HepG2 (cell line): ENCODE measurements around the gene TEKT5. TPM values are rescaled to one million over a fixed set of nuclear protein-coding genes. Genes with fewer than 3 reads are reported as not detected.

Experiments
- ATAC-seq: fragments of 200-7000 bp; cut with Tn5 transposase; 3 replicates; pipeline ENCODE4 v1.9.1; 2020; ENCODE audit warnings: mild to moderate bottlenecking, moderate library complexity
- BruUV-seq: library from RNA; stranded (reverse); fragments of 400-500 nt; replicated peaks from 2 replicates; lab custom pipeline; 2021; lab: Mats Ljungman, UMichigan
- CTCF ChIA-PET: fragments of 300-600 bp; formaldehyde crosslinking; extraction: SDS; loops from one replicate; lab custom pipeline; 2021; ENCODE audit warnings: low total read pairs, inconsistent platforms, low intra/inter-chr PET ratio; lab: Yijun Ruan, JAX
- POLR2A ChIA-PET: fragments of 350-600 bp; sonication (Branson Sonifier 250); formaldehyde crosslinking; loops from one replicate; lab custom pipeline; 2020; ENCODE audit warnings: antibody characterized with exemption, inconsistent platforms; lab: Yijun Ruan, JAX
- DNase-seq: peaks from one replicate; pipeline ENCODE4 v3.0.0-alpha.2; 2015; ENCODE audit warnings: low spot score
- FAIRE-seq: peaks from 3 replicates; lab custom pipeline; 2011; peaks lifted over from hg19 to GRCh38; lab: Jason Lieb, UNC
- H2AFZ ChIP-seq: one replicate; pipeline ENCODE4 v1.6.1; 2011; ENCODE audit warnings: low read length, inconsistent platforms
- H3K27ac ChIP-seq: fragments of 300-600 bp; 3 replicates; pipeline ENCODE4 v1.8.0; 2011; ENCODE audit warnings: mixed run types, mild to moderate bottlenecking, mixed read lengths, low read length, inconsistent platforms; ENCODE audit not compliant: insufficient read depth; ENCODE audit errors: extremely low read length
- H3K27me3 ChIP-seq, 2 experiments: fragments of 200-600 bp in 1 of 2; 2 replicates in 1 of 2; 3 replicates in 1 of 2; pipeline versions ENCODE4 v1.6.0 to v1.8.0; 2011; ENCODE audit warnings: low read length in 2 of 2, mild to moderate bottlenecking in 2 of 2, moderate library complexity in 2 of 2, inconsistent platforms in 1 of 2; ENCODE audit not compliant: insufficient read depth in 2 of 2, control insufficient read depth in 1 of 2
- H3K36me3 ChIP-seq, 2 experiments: fragments of 200-600 bp in 1 of 2; replicated peaks in 1 of 2; 2 replicates in 1 of 2; 3 replicates in 1 of 2; pipeline versions ENCODE4 v1.5.1 to v1.8.0; 2011; ENCODE audit warnings: low read length in 2 of 2, inconsistent platforms in 1 of 2; ENCODE audit not compliant: insufficient read depth in 2 of 2, control insufficient read depth in 1 of 2
- H3K4me1 ChIP-seq: 2 replicates; pipeline ENCODE4 v1.5.1; 2012; ENCODE audit warnings: low read length, inconsistent platforms; ENCODE audit not compliant: insufficient read depth
- H3K4me2 ChIP-seq: 2 replicates; pipeline ENCODE4 v1.6.0; 2011; ENCODE audit warnings: low read depth, low read length, inconsistent platforms
- H3K4me3 ChIP-seq, 3 experiments: fragments of 200-600 bp in 1 of 3; sonication (generic), shearing (Covaris generic) in 1 of 3; replicated peaks in 1 of 3; 2 replicates each; pipeline ENCODE4 v1.5.1; 2011 to 2016; ENCODE audit warnings: low read length in 3 of 3, inconsistent platforms in 2 of 3, low read depth in 2 of 3, mild to moderate bottlenecking in 2 of 3, control low read depth in 1 of 3, mixed read lengths in 1 of 3; ENCODE audit not compliant: insufficient read depth in 1 of 3
- H3K79me2 ChIP-seq: one replicate; pipeline ENCODE4 v1.6.1; 2011; ENCODE audit warnings: low read length, inconsistent platforms; ENCODE audit not compliant: insufficient read depth
- H3K9ac ChIP-seq: 2 replicates; pipeline ENCODE4 v1.6.0; 2011; ENCODE audit warnings: mild to moderate bottlenecking, low read depth, low read length, inconsistent platforms; ENCODE audit not compliant: insufficient read depth
- H3K9me3 ChIP-seq: 2 replicates; pipeline ENCODE4 v1.5.1; 2012; ENCODE audit warnings: mild to moderate bottlenecking, low read length
- H4K20me1 ChIP-seq: 2 replicates; pipeline ENCODE4 v1.6.0; 2011; ENCODE audit warnings: inconsistent platforms, mild to moderate bottlenecking, low read length, moderate library complexity; ENCODE audit not compliant: insufficient read depth
- ARID2 ChIP-seq: sonication (generic); formaldehyde crosslinking; IDR thresholded peaks from 2 replicates; pipeline ENCODE4 v1.8.1; 2022; ENCODE audit warnings: mild to moderate bottlenecking, missing genetic modification reagents, borderline replicate concordance
- CHD2 ChIP-seq: IDR thresholded peaks from 2 replicates; pipeline ENCODE4 v1.6.1; 2011; ENCODE audit warnings: low read depth, low read length, improper control_type of control experiment
- RBFOX2 ChIP-seq: fragments of 200-400 bp; formaldehyde crosslinking; IDR thresholded peaks from 2 replicates; pipeline ENCODE4 v1.6.1; 2017; ENCODE audit warnings: low read depth, mild to moderate bottlenecking, low read length
- ZNF317 ChIP-seq: sonication (generic); formaldehyde crosslinking; IDR thresholded peaks from 2 replicates; pipeline ENCODE4 v1.5.0; 2020; ENCODE audit warnings: mild to moderate bottlenecking, missing genetic modification reagents
- WGBS: methylation state at CpG from one replicate; pipeline ENCODE4 v1.1.6; 2017; ENCODE audit warnings: low lambda C conversion rate; 5-methylcytosine and 5-hydroxymethylcytosine counted together
- in situ Hi-C: cut with HindIII; loops from 2 replicates; pipeline ENCODE4 v1.10.0; 2017; ENCODE audit warnings: low pct_unique_long_range_greater_than_20kb; ENCODE audit not compliant: extremely low pct_ligation_motif_present
- intact Hi-C: fragments of 100-400 bp; cut with micrococcal nuclease; formaldehyde crosslinking; loops from one replicate; pipeline ENCODE4 v1.10.0; 2022; ENCODE audit not compliant: unreplicated experiment
- polyA plus RNA-seq, 8 experiments: library from polyadenylated mRNA; depleted of rRNA in 3 of 8; stranded (reverse) in 7 of 8; unstranded in 1 of 8; fragments of >200 nt; fragmentation: Illumina TruSeq in 4 of 8; extraction: Trizol in 4 of 8; gene quantifications; 2 replicates each; pipeline versions ENCODE4 v1.2.1 to v1.2.3, GENCODE V29; 2011 to 2016; ENCODE audit warnings: low read depth in 4 of 8, missing spikeins in 1 of 8, mixed read lengths in 1 of 8; ENCODE audit not compliant: insufficient read depth in 1 of 8
- total RNA-seq, 5 experiments: library from RNA; depleted of rRNA; stranded (reverse); fragments of >200 nt; fragmentation: Illumina TruSeq; extraction: Trizol; gene quantifications; 2 replicates each; pipeline ENCODE4 v1.2.3, GENCODE V29; 2016; ENCODE audit warnings: low read depth in 1 of 5
- TF ChIP-seq, protein P1 (sequence below): sonication (generic); formaldehyde crosslinking; conservative IDR thresholded peaks from 2 replicates; pipeline ENCODE4 v1.8.1; 2023; ENCODE audit warnings: missing genetic modification reagents

Gene TEKT5
- total and polyA plus RNA-seq, 2 of the 13 experiments (the other 11 are each of a cell fraction or from before 2014, with no cell fraction given) = 0.16 TPM; not detected in 1

DNA sequence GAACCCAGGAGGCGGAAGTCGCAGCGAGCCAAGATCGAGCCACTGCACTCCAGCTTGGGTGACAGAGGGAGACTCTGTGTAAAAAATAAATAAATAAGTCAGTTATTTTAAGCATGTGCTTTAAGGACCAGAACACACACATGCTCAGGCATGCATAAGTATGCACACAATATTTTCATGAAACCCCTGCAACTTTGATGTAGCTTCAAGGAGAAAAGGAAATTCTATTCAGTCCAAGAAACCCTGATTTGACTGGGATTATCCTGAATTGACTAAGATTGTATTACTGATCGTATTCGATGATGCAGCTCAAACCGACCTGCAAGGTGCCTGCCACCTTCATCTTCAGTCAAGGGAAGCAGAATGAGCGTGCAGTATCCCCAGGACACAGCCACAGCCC is 841 bp downstream of the TEKT5 start:
- in situ Hi-C loops (no loop called here), intact Hi-C loops (no loop called here)
- H3K27ac ChIP-seq = no peak overlapping the region
- WGBS = 81% methylated on average over 8 of the region's 8 CpGs
- H3K27me3 ChIP-seq = peaks cover 2 to 4% of the 10 kb centered on the region in 2 experiments; a peak in 3 of 5 replicates
- no peaks in the 10 kb centered on the region for H4K20me1 ChIP-seq
- DNase-seq (no peak), ATAC-seq (no peak), FAIRE-seq (no peak)
- peaks cover 5% of the 10 kb centered on the region for H3K4me1 ChIP-seq
- no peak overlapping the region for H3K9ac ChIP-seq
- H3K4me2 ChIP-seq = no peak overlapping the region
- CTCF ChIA-PET = no interaction called here
- no peaks in the 10 kb centered on the region for H3K79me2 ChIP-seq
- H3K4me3 ChIP-seq = no peak overlapping the region
- POLR2A ChIA-PET = no interaction called here
- H2AFZ ChIP-seq = no peak overlapping the region
- TF ChIP-seq ARID2 (CRISPR knock-in tag) (no peak), RBFOX2 (no peak)
- TF ChIP-seq, all 625 proteins: peak for 0
- Histone ChIP-seq H3K9me3 (no peaks in the 10 kb centered on the region), H3K36me3 (no peaks in the 10 kb centered on the region)
- no TSS peak for BruUV-seq

GRCh38 chr16:10692470-10692869 is 2.3 kb downstream of the TEKT5 start:
- H3K27ac ChIP-seq = no peak overlapping the region
- ChIA-PET POLR2A (no interaction called here), CTCF (no interaction called here)
- intact Hi-C loops = no loop called here
- DNase-seq (no peak), ATAC-seq (no peak), FAIRE-seq (no peak)
- peaks cover 13% of the 10 kb centered on the region for H3K4me1 ChIP-seq
- H3K27me3 ChIP-seq = peaks cover 2 to 10% of the 10 kb centered on the region in 2 experiments; a peak in 4 of 5 replicates
- BruUV-seq = no TSS peak
- no peak overlapping the region for H3K9ac ChIP-seq
- no peak overlapping the region for H3K4me2 ChIP-seq
- no peak overlapping the region for H2AFZ ChIP-seq
- H3K36me3 ChIP-seq = no peaks in the 10 kb centered on the region
- H3K79me2 ChIP-seq = no peaks in the 10 kb centered on the region
- no peaks in the 10 kb centered on the region for H3K9me3 ChIP-seq
- no peak overlapping the region for H3K4me3 ChIP-seq
- no peaks in the 10 kb centered on the region for H4K20me1 ChIP-seq
- 22% methylated on average over 5 of the region's 5 CpGs for whole genome bisulfite sequencing
- in situ Hi-C loops = no loop called here
- TF ChIP-seq CHD2 = no peak
- TF ChIP-seq ZNF317 = peak; percentile 57; the same call in 1 of the 2 replicates
- TF ChIP-seq, protein P1, sequence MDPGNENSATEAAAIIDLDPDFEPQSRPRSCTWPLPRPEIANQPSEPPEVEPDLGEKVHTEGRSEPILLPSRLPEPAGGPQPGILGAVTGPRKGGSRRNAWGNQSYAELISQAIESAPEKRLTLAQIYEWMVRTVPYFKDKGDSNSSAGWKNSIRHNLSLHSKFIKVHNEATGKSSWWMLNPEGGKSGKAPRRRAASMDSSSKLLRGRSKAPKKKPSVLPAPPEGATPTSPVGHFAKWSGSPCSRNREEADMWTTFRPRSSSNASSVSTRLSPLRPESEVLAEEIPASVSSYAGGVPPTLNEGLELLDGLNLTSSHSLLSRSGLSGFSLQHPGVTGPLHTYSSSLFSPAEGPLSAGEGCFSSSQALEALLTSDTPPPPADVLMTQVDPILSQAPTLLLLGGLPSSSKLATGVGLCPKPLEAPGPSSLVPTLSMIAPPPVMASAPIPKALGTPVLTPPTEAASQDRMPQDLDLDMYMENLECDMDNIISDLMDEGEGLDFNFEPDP (CRISPR knock-in tag) = no peak
